ENCODE results near the gene SETBP1. TPM values are rescaled to one million over a fixed set of nuclear protein-coding genes. Genes with fewer than 3 reads are reported as not detected.

The SETBP1 gene
- polyA plus RNA-seq, 5 donors, result 15.4 to 21.1 (median 19.4) TPM

GRCh38 chr18:45066210-45066609 lies 385.5 kb downstream of the SETBP1 start:
- DNase-seq, result no peak

- DNase-seq, result no peak
These were observed 386.2 kb downstream of the SETBP1 start for GRCh38 chr18:45066886-45067285.

DNA sequence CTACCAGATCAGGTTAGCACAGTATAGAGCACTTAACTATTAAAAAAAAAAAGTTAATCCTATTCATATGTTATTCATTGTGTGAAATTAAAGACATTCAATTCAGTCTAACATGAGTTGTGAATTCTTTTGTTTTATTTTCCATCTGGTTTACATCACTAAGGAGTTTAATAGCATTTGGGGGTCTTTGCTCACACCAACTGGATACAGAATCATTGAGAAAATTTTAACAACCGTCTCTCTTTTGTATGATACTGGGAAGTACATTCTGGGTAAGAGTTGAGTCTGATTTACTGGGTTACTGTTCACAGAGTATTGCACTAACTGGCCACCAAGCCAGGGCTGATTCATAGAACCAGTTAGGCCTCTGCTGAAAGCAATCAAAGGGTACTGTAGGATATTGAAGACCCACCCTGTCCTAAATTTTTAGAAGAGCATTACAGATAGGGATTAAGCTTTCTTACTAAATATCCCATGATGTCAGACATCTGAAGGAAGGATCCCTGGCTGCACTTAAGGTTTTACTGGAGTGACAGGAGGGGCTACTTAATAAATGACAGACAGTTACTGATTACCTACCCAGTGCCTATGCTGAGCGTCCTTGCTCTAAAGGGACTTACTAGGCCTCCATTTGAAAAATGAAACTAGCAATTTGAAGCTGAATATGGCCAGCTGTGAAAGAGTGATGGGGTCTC lies 387.9 kb downstream of the SETBP1 start:
- no peak for DNase-seq

DNA sequence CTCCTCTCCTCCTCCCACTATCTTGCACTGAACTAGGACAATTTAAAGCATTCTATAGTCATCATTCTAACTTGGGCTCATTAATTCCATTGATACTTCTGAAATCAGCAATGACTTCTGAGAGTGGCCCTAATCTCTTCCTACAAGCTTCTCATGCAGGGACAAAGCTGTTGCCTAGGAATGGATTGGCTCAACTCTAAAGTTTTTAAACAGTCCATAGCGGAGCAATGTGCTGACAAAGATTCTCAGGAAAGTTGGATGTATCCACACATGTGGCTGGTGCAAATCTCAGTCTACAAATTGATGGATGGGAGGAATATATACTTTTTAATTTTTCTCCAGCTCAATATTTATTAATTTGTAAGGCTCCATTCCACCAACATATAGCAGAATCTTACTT lies 388.9 kb downstream of the SETBP1 start:
- DNase-seq, result no peak

GRCh38 chr18:45071956-45072355 lies 391.3 kb downstream of the SETBP1 start:
- no peak for DNase-seq

GRCh38 chr18:45073556-45073955 lies 392.9 kb downstream of the SETBP1 start:
- DNase-seq, result no peak

DNA sequence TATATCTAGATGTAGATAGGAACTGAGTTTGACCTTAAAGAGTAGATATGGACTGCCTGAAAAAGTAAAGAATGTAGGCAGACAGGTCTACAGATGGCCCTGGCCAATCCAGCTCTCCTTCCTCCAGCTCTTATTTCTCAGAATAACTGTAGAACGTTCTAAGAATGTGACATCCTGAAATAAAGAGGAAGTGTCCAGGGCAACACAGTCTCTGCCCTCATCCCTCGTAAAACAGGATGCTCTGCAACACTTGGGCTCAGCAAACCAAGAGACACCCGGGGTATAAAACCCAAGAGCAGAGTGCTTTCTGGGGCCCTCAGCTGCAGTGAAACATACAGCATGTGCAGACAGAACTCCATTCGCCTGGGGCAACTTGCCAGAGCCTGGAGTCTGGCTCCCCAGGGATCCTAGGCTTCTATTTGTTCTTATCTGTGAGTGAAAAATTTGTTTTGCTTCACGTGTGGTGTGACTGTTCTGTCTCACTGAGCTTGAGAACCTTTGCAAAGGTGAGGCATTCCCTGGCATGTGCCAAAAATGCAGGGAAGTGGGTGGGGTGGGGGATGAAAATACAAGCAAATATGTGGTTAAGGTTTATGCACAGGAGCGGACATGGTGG lies 401.0 kb downstream of the SETBP1 start:
- no peak for DNase-seq

- no peak for DNase-seq
These were observed 402.7 kb downstream of the SETBP1 start for GRCh38 chr18:45083226-45083855.

DNA sequence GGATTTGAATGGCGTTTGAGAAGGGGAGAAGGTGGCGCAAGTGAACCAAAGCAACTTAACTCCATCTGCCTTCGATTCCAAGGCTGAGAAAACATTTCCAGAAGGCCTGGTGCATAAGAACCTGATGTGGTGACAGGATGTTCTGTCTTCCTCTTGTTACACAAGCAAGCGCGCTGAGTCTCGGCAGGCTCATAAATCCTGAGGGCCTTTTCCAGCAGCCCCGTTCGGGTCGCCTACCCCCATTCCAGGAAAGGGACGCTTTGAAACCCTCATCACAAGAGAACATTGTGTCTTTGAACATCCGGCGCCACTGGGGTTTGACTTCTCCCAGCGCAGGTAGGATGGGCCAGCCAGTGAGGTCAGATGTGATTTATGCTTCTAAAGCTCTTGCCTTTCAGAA lies 403.5 kb downstream of the SETBP1 start:
- DNase-seq, result no peak

DNA sequence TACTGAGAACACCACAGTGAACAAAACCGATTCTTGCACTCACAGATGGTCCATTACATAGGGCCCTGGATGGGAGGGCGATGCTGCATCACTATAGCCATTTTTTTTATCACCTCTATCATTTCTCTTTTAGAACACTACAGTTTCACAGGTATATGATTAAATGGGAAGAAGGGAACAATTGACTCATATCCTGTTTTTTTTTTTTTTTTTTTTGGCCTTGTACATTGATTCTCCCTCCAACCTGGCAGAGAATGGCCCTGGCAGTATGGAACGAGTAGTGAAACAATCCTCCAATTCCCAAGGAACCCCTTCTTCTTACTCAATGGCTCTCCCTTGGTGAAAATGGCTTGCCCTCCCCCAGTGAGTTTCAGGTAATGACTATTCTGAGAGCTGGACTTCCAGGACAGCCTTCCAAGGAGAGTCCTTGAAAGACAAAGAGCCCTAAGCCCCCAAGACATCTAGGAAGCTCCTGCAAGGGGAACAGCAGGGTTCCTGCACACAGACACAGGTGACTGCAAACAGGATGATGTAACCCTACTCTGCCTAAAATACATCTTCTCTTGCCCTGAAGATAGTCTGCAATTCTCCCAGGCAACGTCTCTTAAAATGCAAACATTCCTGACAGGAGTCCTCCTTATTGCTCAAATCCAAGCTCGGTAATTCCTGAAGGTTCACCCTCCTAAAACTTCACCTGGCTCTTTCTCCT lies 405.4 kb downstream of the SETBP1 start:
- DNase-seq, result no peak

- DNase-seq, result no peak
These were observed 406.1 kb downstream of the SETBP1 start for GRCh38 chr18:45086777-45087176.

- DNase-seq, result no peak
These were observed 409.9 kb downstream of the SETBP1 start for GRCh38 chr18:45090526-45091140.

GRCh38 chr18:45100321-45101105 lies 419.8 kb downstream of the SETBP1 start:
- no peak for DNase-seq

GRCh38 chr18:45102126-45102525 lies 421.4 kb downstream of the SETBP1 start:
- no peak for DNase-seq

- DNase-seq, result no peak
These were observed 422.2 kb downstream of the SETBP1 start for GRCh38 chr18:45102863-45103262.

DNA sequence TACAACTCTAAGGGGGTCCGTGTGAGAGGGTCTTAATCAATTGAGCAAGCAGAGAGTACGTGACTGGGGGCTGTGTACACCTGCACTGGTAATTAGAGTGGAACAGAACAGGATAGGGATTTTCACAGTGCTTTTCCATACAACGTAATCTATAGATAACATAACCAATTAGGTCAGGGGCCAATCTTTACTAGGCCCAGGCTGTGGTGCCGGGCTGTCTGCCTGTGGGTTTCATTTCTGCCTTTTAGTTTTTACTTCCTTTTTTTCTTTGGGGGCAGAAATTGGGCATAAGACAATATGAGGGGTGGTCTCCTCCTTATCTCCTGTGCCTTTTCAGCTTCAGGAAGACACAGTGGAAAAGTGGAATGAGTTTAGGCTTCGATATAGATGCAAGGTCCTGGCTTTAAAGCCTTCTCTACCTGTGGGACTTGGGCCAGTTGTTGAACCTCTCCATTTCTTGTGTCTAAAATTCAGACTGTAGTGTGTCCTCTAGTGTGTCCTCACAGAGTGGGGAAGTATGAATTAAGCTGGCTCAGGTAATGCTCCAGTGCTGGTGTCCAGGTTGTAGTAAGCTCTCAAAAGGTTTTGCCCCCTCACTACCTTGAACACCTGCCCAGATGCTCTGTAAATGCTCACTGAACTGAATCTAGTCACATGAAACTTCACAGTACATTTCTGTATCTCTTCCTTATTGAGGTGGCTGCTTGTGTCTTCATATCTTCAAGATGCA lies 422.8 kb downstream of the SETBP1 start:
- no peak for DNase-seq

GRCh38 chr18:45104049-45104395 lies 423.3 kb downstream of the SETBP1 start:
- no peak for DNase-seq

DNA sequence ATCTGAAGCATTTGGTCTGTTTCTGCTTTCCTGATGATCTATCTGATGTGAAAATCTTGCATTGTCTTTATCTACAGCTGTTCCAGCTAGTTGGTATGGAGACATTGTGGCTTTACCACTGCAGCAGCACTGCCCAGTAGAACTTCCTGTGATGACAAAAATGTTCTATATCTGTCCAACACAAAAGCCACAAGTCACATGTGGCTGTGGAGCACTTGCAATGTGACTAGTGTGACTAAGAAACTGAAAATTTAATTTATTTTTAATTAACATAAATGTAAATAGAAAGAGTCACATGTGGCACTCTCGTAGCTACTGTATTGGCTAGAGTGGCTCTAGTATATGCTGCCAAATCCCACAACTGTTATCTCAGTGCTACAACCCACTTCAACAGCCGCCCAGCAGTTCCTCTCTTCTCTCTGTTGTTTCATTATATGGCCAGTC lies 425.7 kb downstream of the SETBP1 start:
- no peak for DNase-seq

DNA sequence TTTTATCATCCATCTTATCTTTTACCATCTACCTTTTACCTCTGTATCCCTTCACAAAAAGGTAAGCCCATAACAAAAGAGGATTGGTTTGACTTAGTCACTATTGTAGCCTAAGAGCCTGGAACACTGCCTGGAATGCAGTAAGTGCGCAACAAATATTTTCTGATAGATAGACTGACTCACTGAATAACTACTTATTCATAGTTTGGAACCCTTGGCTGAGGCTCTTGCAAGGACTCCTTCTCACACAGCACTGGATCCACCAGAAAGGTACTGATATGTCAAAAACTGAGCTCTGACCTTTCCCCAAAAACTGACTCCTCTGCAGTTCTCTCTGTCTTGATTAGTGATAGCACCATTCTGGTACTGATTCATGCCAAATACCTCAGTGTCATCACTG lies 426.7 kb downstream of the SETBP1 start:
- no peak for DNase-seq

DNA sequence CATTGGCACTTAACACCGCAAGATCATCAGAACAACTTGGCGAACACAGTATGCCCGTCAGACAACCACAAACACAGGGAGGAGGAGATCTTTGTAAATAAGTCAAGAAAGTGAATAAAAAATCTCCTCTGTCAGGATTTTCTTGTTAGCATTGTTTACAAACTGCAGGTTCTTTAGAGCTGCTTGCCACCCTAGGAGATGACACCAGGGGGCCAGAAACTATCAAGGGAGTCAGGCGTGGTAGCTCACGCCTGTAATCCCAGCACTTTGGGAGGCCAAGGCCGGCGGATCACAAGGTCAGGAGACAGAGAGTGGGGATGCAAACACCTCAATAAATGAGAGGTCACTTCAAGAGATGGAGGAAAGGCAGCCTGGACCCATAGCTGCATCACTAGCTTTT lies 428.1 kb downstream of the SETBP1 start:
- no peak for DNase-seq

- no peak for DNase-seq
These were observed 428.6 kb downstream of the SETBP1 start for GRCh38 chr18:45109271-45109670.
